CD4-positive, alpha-beta T cell treated with Interleukin-6 for 4 hours (primary cell): ENCODE results near the gene P4HA3.
A peak's percentile ranks its signal among the peaks of the same experiment; 100 is the strongest.
"Not testable (repeated sequence)": the region's sequence is repeated elsewhere in the genome, so short reads cannot be mapped to it uniquely, and the experiment has no call there.

Source experiments
- DNase-seq: peaks from one replicate; pipeline ENCODE4 v3.0.0-alpha.2; 2020; ENCODE audit warnings: mixed read lengths

Gene P4HA3

GRCh38 chr11:74311352-74311926, at the start of gene P4HA3:
Gene P4HA3 (minus strand): TSS chr11:74311640. CDS start chr11:74311611, 29 bp downstream.
- DNase-seq, result peak; percentile 62

GRCh38 chr11:74357449-74357848, 46.0 kb upstream of the P4HA3 start:
- no peak for DNase-seq

GRCh38 chr11:74355626-74356025, 44.2 kb upstream of the P4HA3 start:
- no peak for DNase-seq

GRCh38 chr11:74354036-74354435, 42.6 kb upstream of the P4HA3 start:
- DNase-seq, result no peak

GRCh38 chr11:74347381-74347780, 35.9 kb upstream of the P4HA3 start:
- no peak for DNase-seq

GRCh38 chr11:74345420-74345819, 34.0 kb upstream of the P4HA3 start:
- no peak for DNase-seq

- DNase-seq, result no peak
Measured at GRCh38 chr11:74341921-74342320, 30.5 kb upstream of the P4HA3 start.

- no peak for DNase-seq
Measured at GRCh38 chr11:74339619-74340018, 28.2 kb upstream of the P4HA3 start.

- DNase-seq, result no peak
Measured at GRCh38 chr11:74338963-74339362, 27.5 kb upstream of the P4HA3 start.

- no peak for DNase-seq
Measured at GRCh38 chr11:74333193-74333592, 21.8 kb upstream of the P4HA3 start.

- no peak for DNase-seq
Measured at GRCh38 chr11:74332291-74332690, 20.9 kb upstream of the P4HA3 start.

GRCh38 chr11:74331000-74331399, 19.6 kb upstream of the P4HA3 start:
- not testable (repeated sequence) for DNase-seq

- no peak for DNase-seq
Measured at GRCh38 chr11:74330075-74330858, 18.8 kb upstream of the P4HA3 start.

- DNase-seq, result no peak
Measured at GRCh38 chr11:74327076-74327475, 15.6 kb upstream of the P4HA3 start.

GRCh38 chr11:74326665-74327064, 15.2 kb upstream of the P4HA3 start:
- DNase-seq, result no peak

- no peak for DNase-seq
Measured at GRCh38 chr11:74325649-74326645, 14.5 kb upstream of the P4HA3 start.

- DNase-seq, result no peak
Measured at GRCh38 chr11:74322667-74323066, 11.2 kb upstream of the P4HA3 start.

GRCh38 chr11:74321487-74322188, 10.2 kb upstream of the P4HA3 start:
- peak; percentile 18 for DNase-seq

- no peak for DNase-seq
Measured at GRCh38 chr11:74320538-74320937, 9.1 kb upstream of the P4HA3 start.

GRCh38 chr11:74319139-74319816, 7.8 kb upstream of the P4HA3 start:
- no peak for DNase-seq

GRCh38 chr11:74318241-74318932, 6.9 kb upstream of the P4HA3 start:
- no peak for DNase-seq
